ENCODE results near the gene NME1.
A peak's percentile ranks its signal among the peaks of the same experiment; 100 is the strongest.
"Not testable (repeated sequence)": the region's sequence is repeated elsewhere in the genome, so short reads cannot be mapped to it uniquely, and the experiment has no call there.

NME1 gene

DNA sequence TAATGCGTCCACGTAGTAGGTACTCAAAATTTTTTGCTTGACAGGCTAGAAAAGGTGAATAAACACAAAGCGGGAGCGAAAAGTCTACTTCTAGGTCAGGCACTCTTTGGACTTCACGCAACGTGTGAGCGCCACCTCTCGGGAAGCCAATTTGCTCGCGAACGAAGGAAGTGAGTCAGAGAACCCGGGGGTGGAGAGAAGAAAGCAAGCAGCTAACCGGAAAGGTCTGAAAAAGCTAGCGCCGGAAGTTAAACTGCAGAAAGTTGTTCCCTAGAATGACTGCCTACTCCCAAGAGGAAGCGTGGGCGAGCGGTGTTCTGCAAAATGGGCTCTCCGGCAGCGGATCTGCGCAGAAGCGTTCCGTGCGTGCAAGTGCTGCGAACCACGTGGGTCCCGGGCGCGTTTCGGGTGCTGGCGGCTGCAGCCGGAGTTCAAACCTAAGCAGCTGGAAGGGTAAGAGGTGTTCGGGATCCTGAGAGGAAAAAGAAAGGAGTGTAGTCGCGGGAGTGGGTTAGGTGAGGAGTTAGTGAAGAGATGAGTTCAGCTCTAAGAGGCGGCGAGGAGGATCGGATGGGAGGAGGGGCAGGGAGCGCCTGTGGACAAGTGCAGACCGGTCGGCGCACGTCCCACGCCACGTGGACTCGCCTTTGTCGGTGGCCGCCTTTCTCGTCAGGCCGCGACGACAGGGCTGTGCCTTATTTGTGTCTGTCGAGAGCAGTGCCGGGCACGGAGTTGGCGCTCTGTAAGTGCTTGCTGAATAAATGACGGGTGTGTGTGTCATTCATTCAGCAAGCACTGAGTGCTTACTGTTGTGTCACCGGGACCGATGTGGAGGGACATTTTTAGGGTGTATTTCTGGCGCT lies at the start of gene NME1:
Gene NME1 (plus strand): TSS at position 350 of the 863 bp plus-strand sequence. CDS start 2,096 bp downstream, outside the sequence.
- peak; percentile 99 for DNase-seq (ENCODE audit: low read depth, low spot score)

DNA sequence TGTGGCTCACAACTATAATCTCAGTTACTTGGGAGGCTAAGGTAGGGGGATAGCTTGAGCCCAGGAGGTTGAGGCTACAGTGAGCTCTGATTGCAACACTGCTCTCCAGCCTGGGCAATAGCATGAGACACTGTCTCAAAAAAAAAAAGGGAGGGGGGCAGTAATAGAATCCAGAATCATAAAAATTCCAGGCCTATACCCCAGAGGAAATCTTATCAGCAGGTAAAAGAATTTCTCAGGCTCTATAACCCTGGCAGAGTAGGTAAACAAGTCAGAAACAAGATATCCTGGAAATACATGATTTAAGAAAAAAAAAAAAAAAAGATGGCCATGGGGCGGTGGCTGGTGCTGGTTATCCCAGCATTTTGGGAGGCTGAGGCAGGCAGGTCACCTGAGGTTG lies 45.6 kb upstream of the NME1 start:
- DNase-seq (ENCODE audit: low read depth, low spot score), result no peak

DNA sequence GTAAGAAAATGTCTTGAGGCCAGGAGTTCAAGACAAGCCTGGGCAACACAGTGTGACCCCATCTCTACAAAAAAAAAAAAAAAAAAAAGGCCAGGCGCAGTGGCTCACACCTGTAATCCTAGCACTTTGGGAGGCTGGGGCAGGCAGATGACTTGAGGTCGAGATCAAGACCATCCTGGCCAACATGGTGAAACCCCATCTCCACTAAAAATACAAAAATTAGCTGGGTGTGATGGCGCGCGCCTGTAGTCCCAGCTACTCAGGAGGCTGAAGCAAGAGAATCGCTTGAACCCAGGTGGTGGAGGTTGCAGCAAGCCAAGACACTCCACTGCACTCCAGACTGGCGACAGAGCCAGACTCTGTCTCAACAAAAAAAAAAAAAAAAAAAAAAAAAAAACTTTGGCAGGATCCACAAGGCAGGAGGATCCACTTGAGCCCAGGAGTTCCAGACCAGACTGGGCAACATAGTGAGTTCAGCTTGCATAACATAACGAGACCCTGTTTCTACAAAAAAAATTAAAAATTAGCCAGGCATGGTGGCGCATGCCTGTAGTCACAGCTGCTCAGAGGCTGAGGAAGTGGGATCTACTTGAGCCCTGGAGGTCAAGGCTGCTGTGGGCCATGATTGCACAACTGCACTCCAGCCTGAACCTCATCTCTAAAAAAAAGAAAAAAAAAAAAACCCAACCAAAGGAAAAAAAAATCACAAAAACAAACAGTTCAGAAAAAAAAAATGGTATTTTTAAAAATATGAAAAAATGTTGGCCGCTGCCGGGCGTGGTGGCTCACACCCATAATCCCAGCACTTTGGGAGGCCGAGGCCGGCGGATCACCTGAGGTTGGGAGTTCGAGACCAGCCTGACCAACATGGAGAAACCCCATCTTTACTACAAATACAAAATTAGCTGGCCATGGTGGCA lies 40.8 kb upstream of the NME1 start:
- not testable (repeated sequence) for DNase-seq (ENCODE audit: low read depth, low spot score)

DNA sequence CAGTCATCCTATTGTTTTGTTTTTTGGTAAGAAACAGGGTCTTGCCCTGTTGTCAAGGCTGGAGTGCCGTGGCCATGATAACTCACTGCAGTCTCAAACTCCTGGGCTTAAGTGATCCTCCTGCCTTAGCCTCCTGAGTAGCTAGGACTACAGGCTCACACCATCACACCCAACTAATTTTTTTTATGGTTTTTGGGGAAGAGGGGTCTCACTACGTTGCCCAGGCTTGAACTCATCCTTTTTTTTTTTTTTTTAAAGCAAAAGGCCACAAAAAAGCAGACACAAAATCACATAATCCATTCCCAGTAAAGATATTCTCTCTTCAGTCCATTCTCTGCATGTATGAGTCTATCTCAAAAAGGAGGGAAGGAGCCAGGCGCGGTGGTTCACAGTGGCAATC lies 38.2 kb upstream of the NME1 start:
- no peak for DNase-seq (ENCODE audit: low read depth, low spot score)

DNA sequence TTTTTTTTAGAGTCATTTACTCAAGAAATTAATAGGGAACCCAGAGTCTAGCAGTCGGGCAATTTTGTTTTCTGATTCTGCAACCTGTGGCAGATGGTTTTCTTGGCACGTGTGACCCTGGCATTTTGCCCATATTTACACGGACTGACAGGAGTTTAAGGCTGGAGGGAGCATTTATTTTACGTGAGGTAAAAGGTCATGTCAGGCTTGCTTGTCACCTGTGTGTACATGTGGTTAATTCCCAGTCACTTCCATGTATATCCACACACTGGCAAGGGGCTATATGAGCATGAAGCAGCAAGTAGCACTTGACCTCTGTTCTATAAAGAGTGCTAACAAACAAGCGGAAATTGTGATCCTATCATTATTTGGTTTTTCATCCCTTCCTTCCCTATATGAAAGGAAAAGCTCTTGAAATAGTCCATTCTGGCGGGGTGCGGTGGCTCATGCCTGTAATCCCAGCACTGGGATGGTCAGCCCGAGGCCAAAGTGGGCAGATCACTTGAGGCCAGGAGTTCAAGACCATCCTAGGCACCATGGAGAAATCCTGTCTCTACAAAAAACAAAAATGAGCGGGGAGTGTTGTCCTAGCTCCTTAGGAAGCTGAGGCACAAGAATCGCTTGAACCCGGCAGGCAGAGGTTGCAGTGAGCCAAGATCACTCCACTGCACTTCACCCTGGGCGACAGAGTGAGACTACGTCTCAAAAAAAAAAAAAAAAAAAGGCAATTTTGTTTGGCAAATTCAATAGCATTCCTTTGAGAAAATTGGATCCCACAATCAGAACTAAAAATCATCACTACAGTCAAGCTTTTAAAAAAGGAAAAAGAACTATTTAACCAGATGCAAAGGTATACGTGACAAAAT lies 34.8 kb upstream of the NME1 start:
- DNase-seq (ENCODE audit: low read depth, low spot score), result no peak

DNA sequence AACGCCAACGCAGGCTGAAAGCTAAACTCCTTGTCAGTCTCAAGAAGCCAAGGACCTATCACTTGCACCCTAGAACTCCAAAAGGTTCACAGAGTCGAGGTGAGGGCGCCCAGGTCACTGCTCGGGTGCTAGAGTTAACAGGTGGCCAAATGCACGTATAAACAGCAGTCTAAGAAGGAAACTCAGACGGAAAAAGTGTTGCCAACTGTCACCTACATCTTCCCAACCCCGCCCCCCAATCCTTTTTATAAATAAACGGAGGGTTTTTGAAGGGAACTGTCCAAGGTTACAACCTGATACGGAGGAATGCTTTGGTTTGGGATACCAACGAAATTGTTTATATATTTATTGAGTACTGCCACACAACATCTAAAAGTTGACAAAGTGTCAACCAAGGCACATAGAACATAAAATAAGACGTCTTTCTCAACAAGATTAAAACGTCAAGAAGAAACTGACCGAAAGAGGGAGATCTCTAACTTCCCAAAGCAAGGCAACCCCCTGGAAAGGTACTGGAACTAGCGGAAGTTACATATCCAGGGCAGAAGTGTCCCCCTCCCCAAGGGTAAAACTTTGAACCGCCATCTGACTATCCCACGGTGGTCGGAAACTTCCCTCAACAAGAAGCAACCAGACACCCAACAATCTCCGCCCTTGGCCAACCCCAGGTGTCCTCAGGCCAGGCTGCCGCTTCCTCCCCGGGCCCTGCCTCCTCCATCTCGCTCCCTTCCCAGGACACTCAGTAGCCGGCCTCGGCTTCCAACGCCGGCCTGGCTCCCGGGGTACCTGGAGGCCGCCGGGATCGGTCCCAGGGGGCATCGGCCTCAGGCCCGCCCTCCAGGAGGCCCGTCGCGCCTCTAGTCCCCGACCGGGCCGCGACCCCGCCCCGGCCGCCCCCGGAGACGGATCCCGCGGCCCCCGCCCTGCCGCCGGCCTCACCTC lies 33.7 kb upstream of the NME1 start:
- peak; percentile 65 for DNase-seq (ENCODE audit: low read depth, low spot score)

- peak; percentile 74 for DNase-seq (ENCODE audit: low read depth, low spot score)
Observed at GRCh38 chr17:51120357-51120738, 33.0 kb upstream of the NME1 start.

GRCh38 chr17:51120739-51121619 lies 32.4 kb upstream of the NME1 start, which contains the start of gene SPAG9:
SPAG9 (minus strand) TSS chr17:51120868; CDS start chr17:51120656, 212 bp downstream.
- peak; percentile 99 for DNase-seq (ENCODE audit: low read depth, low spot score)

DNA sequence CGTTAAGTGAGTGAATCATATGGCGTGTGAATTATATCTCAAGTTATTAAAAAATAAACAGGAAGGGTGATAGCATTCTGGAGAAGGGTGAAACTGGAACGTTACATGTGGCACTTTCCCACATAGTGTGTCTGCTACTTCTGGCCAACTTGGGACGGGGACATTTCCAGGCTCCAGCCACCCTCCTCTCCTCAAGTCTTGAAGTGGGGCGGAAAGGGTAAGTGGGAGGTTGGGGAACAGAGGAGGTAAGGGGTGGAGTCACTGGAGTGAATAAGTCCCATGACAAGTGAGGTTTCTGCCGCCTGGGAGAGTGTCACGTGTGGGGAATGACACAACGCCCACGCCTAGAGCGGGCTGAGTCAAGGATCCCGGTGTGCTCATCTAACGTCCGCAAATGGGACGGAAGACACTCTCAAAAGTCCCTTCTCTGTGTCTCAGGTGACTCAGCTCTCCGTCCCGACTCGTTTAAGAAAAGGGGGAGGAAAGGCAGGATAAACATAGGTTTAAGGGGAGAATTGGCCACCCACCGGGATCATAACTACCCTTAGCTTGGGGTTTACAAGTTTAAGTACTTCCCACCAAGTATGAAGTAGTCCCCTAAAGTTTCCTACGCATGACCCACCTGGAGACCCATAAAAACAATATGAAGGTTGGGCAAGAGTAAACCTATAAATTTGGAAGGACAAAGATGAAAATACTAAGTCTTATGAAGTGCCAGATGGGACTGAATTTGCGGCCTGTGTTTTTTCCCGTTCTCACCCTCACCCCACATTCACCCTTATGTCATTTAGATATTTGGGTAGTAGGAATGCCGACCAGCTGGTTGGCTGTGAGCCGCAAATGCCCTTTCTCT lies 31.5 kb upstream of the NME1 start:
- peak; percentile 92 for DNase-seq (ENCODE audit: low read depth, low spot score)

- not testable (repeated sequence) for DNase-seq (ENCODE audit: low read depth, low spot score)
Observed at GRCh38 chr17:51122473-51123115, 30.8 kb upstream of the NME1 start.

DNA sequence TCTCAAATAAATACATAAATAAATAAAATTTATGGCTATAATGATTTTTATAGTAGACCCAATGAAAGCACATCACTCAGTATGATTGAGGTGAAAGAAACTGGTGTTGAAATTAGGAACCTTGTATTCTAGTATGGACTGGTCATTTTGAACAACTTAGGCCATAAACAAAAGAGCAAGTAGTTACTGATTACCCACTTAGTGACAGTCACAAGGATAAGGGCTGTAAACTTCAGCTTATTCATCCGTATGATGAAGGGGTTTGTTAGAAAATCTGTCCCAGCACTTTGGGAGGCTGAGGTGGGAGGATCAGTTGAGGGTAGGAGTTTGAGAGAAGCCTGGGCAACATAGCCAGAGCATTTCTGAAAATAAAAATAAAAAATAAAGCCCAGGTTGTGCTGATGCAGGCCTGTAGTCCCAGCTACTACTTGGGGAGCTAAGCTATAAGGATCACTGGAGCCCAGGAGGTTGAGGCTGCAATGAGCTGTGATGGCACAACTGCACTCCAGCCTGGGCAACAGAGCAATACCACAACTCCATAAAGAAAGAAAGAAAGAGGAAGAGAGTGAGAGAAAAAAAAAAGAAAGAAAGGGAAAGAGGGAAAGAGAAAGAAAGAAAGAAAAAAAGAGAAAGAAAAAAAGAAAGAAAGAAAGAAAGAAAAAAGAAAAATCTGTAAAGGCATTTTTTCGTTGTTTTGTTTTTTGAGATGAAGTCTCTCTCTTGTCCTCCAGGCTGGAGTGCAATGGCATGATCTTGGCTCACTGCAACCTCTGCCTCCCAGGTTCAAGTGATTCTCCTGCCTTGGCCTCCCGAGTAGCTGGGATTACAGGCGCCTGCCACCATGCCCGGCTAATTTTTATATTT lies 28.5 kb upstream of the NME1 start:
- DNase-seq (ENCODE audit: low read depth, low spot score), result no peak

- no peak for DNase-seq (ENCODE audit: low read depth, low spot score)
Observed at GRCh38 chr17:51128076-51128475, 25.3 kb upstream of the NME1 start.

DNA sequence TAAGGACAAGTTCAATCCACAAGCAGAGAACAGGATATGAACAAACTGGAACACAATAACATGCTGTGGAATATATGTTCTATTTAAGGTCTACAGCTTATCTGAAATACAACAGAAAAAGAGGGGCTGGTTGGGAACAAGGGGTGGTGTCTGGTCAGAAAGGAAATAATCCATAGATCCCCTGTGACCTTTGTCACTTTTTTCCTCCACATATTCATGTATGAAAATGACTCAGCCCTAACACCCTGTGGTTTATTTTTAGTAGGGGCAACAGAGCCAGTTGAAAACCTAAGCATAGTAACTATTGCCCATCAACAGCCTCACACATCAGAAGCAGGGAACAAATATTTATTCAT lies 20.4 kb upstream of the NME1 start:
- no peak for DNase-seq (ENCODE audit: low read depth, low spot score)

GRCh38 chr17:51133365-51133764 lies 20.0 kb upstream of the NME1 start:
- DNase-seq (ENCODE audit: low read depth, low spot score), result no peak

DNA sequence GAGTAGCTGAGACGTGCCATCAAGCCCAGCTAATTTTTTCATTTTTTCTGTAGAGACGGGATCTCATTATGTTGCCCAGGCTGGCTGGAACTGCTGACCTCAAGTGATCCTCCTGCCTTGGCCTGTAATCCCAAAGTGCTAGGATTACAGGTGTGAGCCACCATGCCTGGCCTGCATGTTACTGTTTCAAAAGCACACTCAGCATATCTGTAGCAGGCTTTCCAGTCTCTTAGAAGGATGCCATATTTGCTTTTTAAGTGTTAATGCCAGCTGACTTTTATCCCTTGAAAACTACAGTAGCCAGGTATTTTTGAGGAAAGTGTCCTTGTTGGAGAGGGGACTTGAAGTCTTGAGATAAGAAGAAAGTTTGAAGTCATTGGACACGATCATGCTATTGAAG lies 17.4 kb upstream of the NME1 start:
- no peak for DNase-seq (ENCODE audit: low read depth, low spot score)

DNA sequence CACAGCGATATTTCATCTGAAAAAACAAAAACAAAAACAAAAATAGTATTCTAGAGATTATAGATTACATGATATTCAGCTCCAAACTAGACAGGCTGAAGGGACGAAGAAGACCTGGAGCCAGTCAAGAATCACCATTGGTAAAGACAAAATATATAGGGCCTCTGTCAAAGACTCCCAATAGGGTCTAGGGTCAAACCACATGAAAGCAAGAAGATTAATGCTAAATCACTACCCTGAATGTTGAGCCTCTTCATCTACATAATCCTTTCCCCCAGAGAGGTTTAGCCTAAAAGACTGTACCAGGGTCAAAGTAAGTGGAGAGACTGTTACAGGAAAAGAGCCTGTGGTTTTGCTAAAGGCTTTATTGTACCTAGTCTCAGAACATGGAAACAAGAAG lies 10.8 kb upstream of the NME1 start:
- no peak for DNase-seq (ENCODE audit: low read depth, low spot score)
